ENCODE measurements around the gene MAJIN. TPM values are rescaled to one million over a fixed set of nuclear protein-coding genes. Genes with fewer than 3 reads are reported as not detected.

Gene MAJIN
- total and polyA plus RNA-seq, 10 of the 15 experiments (the other 5 are each of a cell fraction or from before 2014, with no cell fraction given), result 0.10 TPM; not detected in 9

GRCh38 chr11:65021509-65021908, 49.6 kb upstream of the MAJIN start:
- no peaks in the 10 kb centered on the region; the same call in 1 of the 2 replicates for H4K20me1 ChIP-seq (ENCODE audit: control insufficient read depth, insufficient read depth)
- no peaks in the 10 kb centered on the region; the same call in none of the 2 replicates for H3K79me2 ChIP-seq (ENCODE audit: control insufficient read depth, insufficient read depth, low read length)
- ATAC-seq (no peak), FAIRE-seq (no peak), DNase-seq (ENCODE audit: low read depth, low spot score) (no peak)
- H3K4me2 ChIP-seq (ENCODE audit: control insufficient read depth, insufficient read depth), result no peak overlapping the region
- no TSS peak for BruUV-seq (replicated peaks)
- H3K36me3 ChIP-seq (ENCODE audit: control insufficient read depth in 2 of 2, insufficient read depth in 2 of 2, low read length in 1 of 2), result peaks cover 0 to 5% of the 10 kb centered on the region in 2 experiments; a peak in 2 of 4 replicates
- no peaks in the 10 kb centered on the region for H3K9me3 ChIP-seq (replicated peaks; ENCODE audit: control insufficient read depth, insufficient read depth, low read length)
- intact Hi-C loops (cut with micrococcal nuclease; ENCODE audit: unreplicated experiment), result no loop called here
- WGBS (ENCODE audit: insufficient coverage, insufficient replicate concordance, low lambda C conversion rate, missing lambda C conversion rate), result 98% methylated on average over 10 of the region's 11 CpGs
- H3K4me3 ChIP-seq, result no peak overlapping the region
- no peak overlapping the region for H2AFZ ChIP-seq (ENCODE audit: control insufficient read depth, low read depth, low read length)
- ChIA-PET CTCF (no interaction called here), RAD21 (ENCODE audit: unreplicated experiment) (no interaction called here), POLR2A (no interaction called here), SMC1A (ENCODE audit: uncharacterized antibody, unreplicated experiment) (interaction anchor here (1.0 kb wide), 1 partner anchor 78 kb away, joined by 3 read pairs; no protein-coding TSS in a partner anchor)
- peaks cover 7% of the 10 kb centered on the region for H3K4me1 ChIP-seq (ENCODE audit: control insufficient read depth, insufficient read depth, low read length)
- TF ChIP-seq ZBTB11 (CRISPR knock-in tag; IDR thresholded peaks at IDR 0.05), result no peak
- TF ChIP-seq FOXM1 (IDR thresholded peaks at IDR 0.05; ENCODE audit: low read depth, low read length), result no peak
- H3K27ac ChIP-seq (ENCODE audit: control insufficient read depth, insufficient read depth), result no peak overlapping the region
- in situ Hi-C loops (cut with MboI), result no loop called here
- H3K27me3 ChIP-seq (replicated peaks in 1 of 2; ENCODE audit: control insufficient read depth in 2 of 2, insufficient read depth in 2 of 2, low read length in 1 of 2), result no peaks in the 10 kb centered on the region
- no peak overlapping the region for H3K9ac ChIP-seq (ENCODE audit: control insufficient read depth, insufficient read depth, low read length)

- Histone ChIP-seq H4K20me1 (ENCODE audit: control insufficient read depth, insufficient read depth) (no peaks in the 10 kb centered on the region; the same call in 1 of the 2 replicates), H3K79me2 (ENCODE audit: control insufficient read depth, insufficient read depth, low read length) (no peaks in the 10 kb centered on the region; the same call in none of the 2 replicates), H3K36me3 (ENCODE audit: control insufficient read depth in 2 of 2, insufficient read depth in 2 of 2, low read length in 1 of 2) (peaks cover 0 to 5% of the 10 kb centered on the region in 2 experiments; a peak in 2 of 4 replicates), H3K4me1 (ENCODE audit: control insufficient read depth, insufficient read depth, low read length) (peaks cover 11% of the 10 kb centered on the region), H3K9ac (ENCODE audit: control insufficient read depth, insufficient read depth, low read length) (no peak overlapping the region), H2AFZ (ENCODE audit: control insufficient read depth, low read depth, low read length) (no peak overlapping the region), H3K27me3 (replicated peaks in 1 of 2; ENCODE audit: control insufficient read depth in 2 of 2, insufficient read depth in 2 of 2, low read length in 1 of 2) (no peaks in the 10 kb centered on the region), H3K9me3 (replicated peaks; ENCODE audit: control insufficient read depth, insufficient read depth, low read length) (no peaks in the 10 kb centered on the region), H3K27ac (ENCODE audit: control insufficient read depth, insufficient read depth) (no peak overlapping the region), H3K4me3 (no peak overlapping the region), H3K4me2 (ENCODE audit: control insufficient read depth, insufficient read depth) (no peak overlapping the region)
- FAIRE-seq, result no peak
- 81% methylated on average over 3 of the region's 3 CpGs for WGBS (ENCODE audit: insufficient coverage, insufficient replicate concordance, low lambda C conversion rate, missing lambda C conversion rate)
- ChIA-PET RAD21 (ENCODE audit: unreplicated experiment) (no interaction called here), SMC1A (ENCODE audit: uncharacterized antibody, unreplicated experiment) (interaction anchor here (1.0 kb wide), 1 partner anchor 79 kb away, joined by 3 read pairs; no protein-coding TSS in a partner anchor), POLR2A (no interaction called here), CTCF (no interaction called here)
- in situ Hi-C loops (cut with MboI), result no loop called here
- no TSS peak for BruUV-seq (replicated peaks)
- no peak for DNase-seq (ENCODE audit: low read depth, low spot score)
- no peak for ATAC-seq
- intact Hi-C loops (cut with micrococcal nuclease; ENCODE audit: unreplicated experiment), result no loop called here
- TF ChIP-seq CBFB (IDR thresholded peaks at IDR 0.05; ENCODE audit: low read depth) (no peak), ZNF622 (IDR thresholded peaks at IDR 0.05) (no peak), BCLAF1 (IDR thresholded peaks at IDR 0.05) (no peak), USF2 (IDR thresholded peaks at IDR 0.05; ENCODE audit: borderline replicate concordance, low read depth, low read length) (no peak), MTA2 (IDR thresholded peaks at IDR 0.05; ENCODE audit: low read depth) (no peak), GATAD2B (conservative IDR thresholded peaks at IDR 0.05; ENCODE audit: low read depth) (no peak), EGR1 (IDR thresholded peaks at IDR 0.05; ENCODE audit: borderline replicate concordance in 1 of 2, low read depth in 2 of 2, low read length in 2 of 2) (no peak), MAX (IDR thresholded peaks at IDR 0.05; ENCODE audit: low read depth, low read length) (no peak)
Measured at GRCh38 chr11:65021003-65021402, 49.1 kb upstream of the MAJIN start.
